SK-N-MC (cell line): ENCODE measurements around the gene MAP4K4.

Experiments used
- EZH2 ChIP-seq: fragments of 200-600 bp; sonication (generic); IDR thresholded peaks from one replicate; pipeline ENCODE4 v1.6.1; 2017; ENCODE audit warnings: antibody characterized with exemption
- FOXP2 ChIP-seq: optimal IDR thresholded peaks from 2 replicates; pipeline ENCODE3; 2011; ENCODE audit warnings: mild to moderate bottlenecking, moderate library complexity; ENCODE audit not compliant: insufficient read depth; ENCODE audit errors: extremely low read length, control extremely low read depth
- POLR2AphosphoS5 ChIP-seq: IDR thresholded peaks from 2 replicates; pipeline ENCODE4 v1.6.1; 2012; ENCODE audit warnings: mild to moderate bottlenecking, low read depth, low read length, borderline replicate concordance

- no peak for TF ChIP-seq EZH2
- TF ChIP-seq FOXP2 = no peak
- no peak for TF ChIP-seq POLR2AphosphoS5
Measured at GRCh38 chr2:101718479-101718878, 21.0 kb downstream of the MAP4K4 start.
